Neural progenitor cell (in vitro differentiated cells): ENCODE results near the gene ALKBH1.

Source experiments
- EZH2phosphoT487 ChIP-seq: fragments of 200-600 bp; sonication (generic); IDR thresholded peaks from 2 replicates; pipeline ENCODE4 v1.6.1; 2017; ENCODE audit warnings: antibody characterized with exemption
- TF ChIP-seq, protein P1 (sequence below): fragments of 200-600 bp; sonication (generic); IDR thresholded peaks from 2 replicates; pipeline ENCODE4 v1.5.1; 2017; ENCODE audit warnings: antibody characterized with exemption, mild to moderate bottlenecking

DNA sequence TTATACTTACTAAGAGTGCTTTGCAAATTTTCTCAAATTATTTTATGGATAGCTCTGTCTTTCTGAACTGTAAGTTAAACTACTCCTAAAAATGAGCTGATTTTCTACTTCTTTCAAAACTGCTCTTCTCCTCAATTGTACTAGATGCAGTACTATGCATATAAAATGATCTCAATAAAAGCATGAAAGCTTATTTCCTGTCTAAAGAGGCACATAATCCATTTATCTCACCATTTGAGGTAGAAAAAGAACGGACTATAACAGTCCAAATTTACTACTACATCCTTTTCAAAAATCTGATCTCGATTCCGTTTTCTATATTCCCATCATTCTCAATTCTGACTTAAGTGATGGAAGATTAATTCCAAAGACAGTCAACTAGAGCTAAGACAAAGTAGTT, 14.5 kb upstream of the ALKBH1 start:
- TF ChIP-seq, protein P1, sequence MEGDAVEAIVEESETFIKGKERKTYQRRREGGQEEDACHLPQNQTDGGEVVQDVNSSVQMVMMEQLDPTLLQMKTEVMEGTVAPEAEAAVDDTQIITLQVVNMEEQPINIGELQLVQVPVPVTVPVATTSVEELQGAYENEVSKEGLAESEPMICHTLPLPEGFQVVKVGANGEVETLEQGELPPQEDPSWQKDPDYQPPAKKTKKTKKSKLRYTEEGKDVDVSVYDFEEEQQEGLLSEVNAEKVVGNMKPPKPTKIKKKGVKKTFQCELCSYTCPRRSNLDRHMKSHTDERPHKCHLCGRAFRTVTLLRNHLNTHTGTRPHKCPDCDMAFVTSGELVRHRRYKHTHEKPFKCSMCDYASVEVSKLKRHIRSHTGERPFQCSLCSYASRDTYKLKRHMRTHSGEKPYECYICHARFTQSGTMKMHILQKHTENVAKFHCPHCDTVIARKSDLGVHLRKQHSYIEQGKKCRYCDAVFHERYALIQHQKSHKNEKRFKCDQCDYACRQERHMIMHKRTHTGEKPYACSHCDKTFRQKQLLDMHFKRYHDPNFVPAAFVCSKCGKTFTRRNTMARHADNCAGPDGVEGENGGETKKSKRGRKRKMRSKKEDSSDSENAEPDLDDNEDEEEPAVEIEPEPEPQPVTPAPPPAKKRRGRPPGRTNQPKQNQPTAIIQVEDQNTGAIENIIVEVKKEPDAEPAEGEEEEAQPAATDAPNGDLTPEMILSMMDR = no peak
- no peak for TF ChIP-seq EZH2phosphoT487
